ENCODE data around the gene OSBPL7.

OSBPL7 gene

GRCh38 chr17:47821424-47822391 is at the start of gene OSBPL7:
TSS of gene OSBPL7 (minus strand) at chr17:47821794. CDS start at chr17:47820278, 1,516 bp downstream.
- DNase-seq = no peak

- DNase-seq = no peak
These were observed 49.5 kb upstream of the OSBPL7 start for GRCh38 chr17:47871048-47871447.

GRCh38 chr17:47870056-47870455 is 48.5 kb upstream of the OSBPL7 start:
- DNase-seq = no peak

DNA sequence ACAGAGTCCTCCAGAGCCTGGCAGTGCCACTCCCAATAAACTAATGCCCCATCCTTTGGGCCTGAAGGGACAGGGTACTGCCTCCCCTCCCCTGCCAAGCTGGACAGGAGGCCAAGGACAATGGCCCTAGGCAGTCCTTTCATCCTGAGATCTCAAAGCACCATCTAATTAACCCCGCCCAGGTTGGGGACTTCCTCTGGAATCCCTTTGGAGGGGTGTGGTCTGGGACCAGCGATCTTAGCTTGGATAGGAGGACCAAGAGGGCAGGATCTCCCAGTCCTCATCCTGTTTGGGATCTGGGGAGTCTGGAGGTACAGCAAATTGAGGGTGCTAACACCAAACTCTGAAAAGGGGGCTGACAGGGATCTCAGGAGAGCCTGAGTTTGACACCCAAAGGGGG is 47.5 kb upstream of the OSBPL7 start:
- DNase-seq = no peak

DNA sequence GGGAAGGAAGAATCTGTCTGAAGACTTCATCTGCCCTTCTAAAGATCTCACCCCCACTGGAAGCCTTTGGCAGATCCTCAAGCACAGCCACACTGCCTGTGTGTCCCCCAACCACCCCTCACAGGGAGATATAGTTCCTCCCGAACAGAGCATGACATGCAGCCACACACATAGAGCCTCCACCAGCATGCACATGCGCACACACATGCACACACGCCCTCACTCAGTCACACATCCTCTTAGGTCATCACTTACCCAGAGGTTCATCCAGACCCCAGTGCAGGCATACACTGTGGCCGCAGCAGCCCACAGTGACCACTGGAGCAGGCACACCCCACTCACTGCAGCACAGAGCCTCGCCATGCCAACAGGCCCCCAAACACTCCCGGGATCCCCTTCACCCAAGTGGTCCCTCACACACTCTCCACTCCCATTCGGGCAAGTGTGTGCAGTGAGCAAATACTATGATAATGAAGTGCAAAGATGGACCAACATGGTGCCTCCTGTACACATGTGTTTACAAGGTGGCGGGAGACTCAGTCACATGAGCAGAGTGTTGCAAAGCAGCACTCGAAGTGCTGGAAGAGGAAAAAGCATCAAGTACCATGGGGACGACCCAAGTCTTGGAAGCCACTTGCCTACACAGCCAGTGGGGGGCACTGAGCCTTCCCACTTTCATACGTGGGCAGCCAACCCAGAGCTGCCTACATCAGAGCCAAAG is 46.4 kb upstream of the OSBPL7 start:
- DNase-seq = no peak

- DNase-seq = no peak
These were observed 45.3 kb upstream of the OSBPL7 start for GRCh38 chr17:47866941-47867340.

GRCh38 chr17:47864791-47865216 is 43.2 kb upstream of the OSBPL7 start:
- DNase-seq = no peak

GRCh38 chr17:47862621-47863440 is 41.2 kb upstream of the OSBPL7 start:
- no peak for DNase-seq

DNA sequence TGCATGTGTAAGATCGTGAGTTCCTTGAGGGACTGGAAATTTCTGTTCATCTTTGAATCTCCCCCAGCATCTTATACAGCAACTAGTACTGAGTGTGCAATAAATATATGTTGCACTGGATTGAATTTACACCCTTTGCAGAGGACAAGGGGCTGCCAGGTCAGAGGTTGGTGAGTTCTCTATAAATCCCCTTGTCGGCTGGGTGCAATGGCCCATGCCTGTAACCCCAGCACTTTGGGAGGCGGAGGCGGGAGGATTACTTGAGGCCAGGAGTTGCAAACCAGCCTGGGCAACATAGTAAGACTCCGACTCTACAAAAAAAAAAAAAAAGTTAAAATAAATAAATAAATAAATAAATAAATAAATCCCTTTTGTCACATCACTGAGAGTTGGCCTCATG is 38.8 kb upstream of the OSBPL7 start:
- no peak for DNase-seq

DNA sequence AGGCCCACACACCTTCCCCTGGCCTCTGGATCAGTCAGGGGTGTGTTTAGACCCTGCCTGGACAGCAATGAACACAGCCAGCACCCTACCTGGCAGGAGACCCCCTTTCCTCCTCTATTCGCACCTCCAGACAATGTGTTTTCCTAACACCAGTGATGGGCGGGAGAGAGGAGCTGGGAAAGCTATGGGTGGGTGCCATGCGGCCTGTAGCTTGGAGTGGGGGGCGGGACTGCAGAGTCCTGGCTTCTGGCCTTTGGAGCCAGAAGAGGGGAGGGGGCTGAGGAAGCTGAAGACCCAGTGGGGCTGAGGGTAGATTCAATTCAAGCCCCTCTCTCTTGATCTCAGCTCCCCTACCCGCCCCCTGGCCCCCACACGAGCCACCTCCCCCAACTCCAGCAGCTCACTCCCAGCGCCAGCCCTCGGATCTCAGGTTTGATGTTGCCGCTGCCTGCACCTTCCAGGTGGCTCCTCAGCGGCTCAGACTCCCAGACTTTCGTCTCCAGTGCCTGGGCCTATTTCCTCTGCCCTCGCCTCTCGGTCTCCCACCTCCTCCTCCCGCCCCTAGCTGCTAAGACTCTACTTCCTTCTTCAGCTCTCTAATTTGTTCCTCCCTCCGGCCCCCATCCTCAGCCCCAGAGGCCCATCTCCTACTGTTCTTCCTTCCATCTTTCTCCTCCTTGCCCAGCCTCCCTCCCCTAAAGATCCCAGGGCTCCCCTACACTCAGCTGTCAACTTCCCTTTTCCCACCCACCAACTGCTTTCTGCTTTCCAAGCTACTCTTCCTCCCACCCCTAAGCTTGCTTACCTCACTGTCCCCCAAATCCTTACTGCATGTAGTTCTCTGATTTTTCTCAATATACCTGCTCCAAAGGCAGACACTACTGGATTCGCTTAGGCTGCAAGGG is 36.2 kb upstream of the OSBPL7 start:
- DNase-seq = no peak

DNA sequence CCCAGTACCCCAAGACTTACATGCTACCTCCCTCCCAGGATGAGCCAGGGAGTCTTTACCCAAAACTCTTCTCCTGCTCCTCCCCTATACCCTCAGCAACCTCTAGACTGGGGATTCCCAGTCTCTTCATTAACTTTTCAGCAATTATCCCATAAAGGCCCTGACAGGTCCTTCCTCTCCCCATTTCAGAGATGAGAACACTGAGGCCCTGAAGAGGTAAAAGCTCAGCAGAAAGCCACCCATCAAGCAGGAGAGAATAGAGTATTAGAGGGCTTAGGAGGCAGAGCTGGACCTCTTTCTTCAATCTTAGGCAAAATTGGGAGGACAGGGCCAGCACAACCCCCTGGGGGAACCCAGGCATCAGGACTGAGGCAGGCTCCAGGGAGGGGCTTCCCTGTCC is 35.2 kb upstream of the OSBPL7 start:
- DNase-seq = no peak

GRCh38 chr17:47855737-47856136 is 34.1 kb upstream of the OSBPL7 start:
- no peak for DNase-seq

DNA sequence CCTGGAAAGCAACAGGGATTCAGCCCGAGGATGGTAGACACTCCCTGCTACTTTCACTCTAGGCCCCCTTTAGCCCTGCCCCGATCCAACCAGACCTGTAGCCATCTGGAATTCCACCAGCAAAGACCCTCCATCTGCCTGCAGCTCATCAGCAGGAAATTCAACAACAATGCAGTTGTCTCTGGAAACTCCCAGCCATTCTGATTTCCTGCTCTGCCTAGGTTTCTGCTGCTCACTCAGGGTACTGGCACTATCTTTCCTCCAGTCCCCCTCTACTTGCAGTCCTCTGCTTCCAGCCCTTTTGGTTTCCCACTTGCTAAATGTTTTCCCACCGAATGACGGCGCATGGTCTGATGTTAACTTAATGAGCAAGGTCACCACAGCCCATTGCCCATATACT is 32.0 kb upstream of the OSBPL7 start:
- DNase-seq = no peak

DNA sequence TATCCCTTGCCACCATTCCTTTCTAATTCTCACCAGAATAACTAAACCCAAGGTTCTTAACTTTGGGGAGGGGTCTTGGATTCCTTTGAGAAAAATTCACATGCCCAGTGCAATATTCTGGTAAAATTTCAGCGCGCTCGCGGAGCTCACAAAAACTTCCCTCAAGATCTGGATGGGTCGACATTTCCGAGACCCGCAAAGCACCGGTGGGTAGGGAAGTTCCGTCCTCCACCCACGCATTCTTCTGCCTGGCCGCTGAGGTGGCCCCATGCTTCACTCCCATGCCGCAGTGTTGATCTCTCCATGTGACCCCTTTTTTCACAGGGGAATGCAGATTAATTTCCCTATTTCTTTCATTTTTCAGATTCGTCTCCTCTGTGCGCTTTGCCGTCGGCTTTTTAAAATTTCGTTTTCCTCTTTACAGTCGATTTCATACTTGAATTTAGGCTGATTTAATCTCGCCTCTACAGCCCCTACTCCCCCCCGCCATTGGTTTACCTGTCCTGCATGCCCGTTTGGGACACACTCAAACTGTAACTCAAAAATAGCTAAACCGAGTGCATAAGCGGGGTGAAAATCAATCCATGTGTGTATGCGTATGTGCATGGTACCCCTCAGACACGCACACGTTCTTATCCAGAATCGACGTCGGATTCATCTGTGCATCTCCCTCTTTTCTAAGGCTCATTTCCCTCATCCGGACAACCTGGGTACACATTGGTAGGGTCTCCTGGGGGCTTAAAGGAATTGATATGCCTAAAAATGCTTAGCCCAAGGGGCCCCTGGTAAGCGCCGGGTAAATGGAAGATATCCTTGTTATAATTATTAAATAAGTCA is 30.7 kb upstream of the OSBPL7 start:
- DNase-seq = no peak

DNA sequence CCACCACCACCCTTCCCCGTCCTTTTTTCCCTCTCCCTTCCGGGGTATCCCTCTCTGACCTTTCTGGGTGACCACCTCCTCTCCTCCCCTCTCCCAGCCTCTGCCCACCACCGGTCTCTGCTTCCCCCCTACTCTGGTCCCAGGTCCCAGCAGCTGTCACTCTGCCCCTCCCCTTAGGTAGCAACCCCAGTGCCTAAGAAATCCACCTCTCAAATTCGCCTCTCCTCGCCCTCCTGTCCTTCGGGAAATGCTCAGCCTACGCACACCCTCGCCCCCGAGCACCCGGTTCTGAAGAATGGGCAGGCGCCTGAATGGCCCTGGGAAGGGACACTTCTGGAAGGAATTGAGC is 30.1 kb upstream of the OSBPL7 start:
- no peak for DNase-seq

DNA sequence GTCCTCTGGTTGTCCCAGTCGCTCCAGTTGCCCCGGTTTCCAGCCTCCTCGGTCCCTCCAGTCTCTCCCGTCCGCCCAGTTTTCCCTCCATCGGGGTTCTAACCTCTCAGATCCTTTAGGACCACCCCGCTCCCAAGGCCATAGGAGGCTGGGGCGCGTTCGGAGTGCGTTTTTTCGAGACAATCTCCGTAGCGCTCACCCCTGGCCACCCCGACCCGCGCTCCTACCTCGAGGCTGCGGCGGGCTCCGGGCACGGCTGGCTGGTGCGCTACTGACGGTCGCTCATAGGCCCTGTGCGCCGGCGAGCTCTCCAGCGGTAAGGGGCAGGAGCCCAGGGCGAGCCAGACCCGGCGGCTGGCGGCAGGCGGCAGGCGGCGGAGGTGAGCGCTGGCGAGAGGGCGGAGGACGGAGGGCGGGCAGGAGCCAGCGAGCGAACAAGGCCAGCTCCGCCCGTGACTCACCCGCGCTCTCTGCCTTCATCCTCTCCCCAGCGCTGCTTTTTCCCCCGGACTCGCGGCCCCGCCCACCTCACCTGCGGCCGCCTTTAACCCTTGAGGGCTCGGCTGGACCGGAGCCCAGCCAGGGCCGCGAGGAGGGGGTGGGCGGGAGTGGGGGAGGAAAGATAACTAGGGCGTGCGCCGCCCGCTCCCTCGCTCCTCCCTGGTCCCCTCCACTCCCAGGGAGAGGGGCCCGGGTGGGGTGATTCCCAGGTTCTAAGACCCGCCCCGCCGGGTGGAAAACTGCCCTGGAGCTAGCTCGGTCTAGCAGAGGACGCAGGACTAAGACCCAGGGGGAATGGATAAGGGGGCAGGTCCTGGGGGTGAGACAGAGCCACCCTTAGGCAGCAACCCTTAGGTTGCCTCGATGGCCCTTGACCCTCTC is 29.3 kb upstream of the OSBPL7 start, which contains the start of gene SP6:
SP6 (minus strand) TSS at position 472 of the 882 bp plus-strand sequence. CDS start 2,734 bp downstream, outside the sequence.
- peak; percentile 49 to 61 for DNase-seq

GRCh38 chr17:47850373-47850691 is 28.7 kb upstream of the OSBPL7 start:
- no peak for DNase-seq

GRCh38 chr17:47848198-47848513 is 26.6 kb upstream of the OSBPL7 start:
- DNase-seq = no peak

GRCh38 chr17:47847341-47848197 is 26.0 kb upstream of the OSBPL7 start:
- no peak for DNase-seq

Measured in NCI-H1930 (cell line).